Mesenteric fat pad (tissue), 1 donor: ENCODE results near the gene EFCAB11. TPM values are rescaled to one million over a fixed set of nuclear protein-coding genes. Genes with fewer than 3 reads are reported as not detected.
"Not testable (repeated sequence)": the region's sequence is repeated elsewhere in the genome, so short reads cannot be mapped to it uniquely, and the experiment has no call there.

Experiments used
- DNase-seq: peaks from one replicate; pipeline ENCODE4 v3.0.0-alpha.2; 2020; ENCODE audit warnings: low spot score
- total RNA-seq: library from RNA; stranded (reverse); fragmentation: NEBNext Ultra II Directional; extraction: Animal tissue kit (Norgen Biotek cat#: 25700); gene quantifications from one replicate; pipeline ENCODE4 v1.2.1, GENCODE V29; 2021
- donor health status: DM: yes; HTN: yes; CAD: no.

The EFCAB11 gene
- total RNA-seq, 1 donor from 2014 or later: 6.1 TPM

DNA sequence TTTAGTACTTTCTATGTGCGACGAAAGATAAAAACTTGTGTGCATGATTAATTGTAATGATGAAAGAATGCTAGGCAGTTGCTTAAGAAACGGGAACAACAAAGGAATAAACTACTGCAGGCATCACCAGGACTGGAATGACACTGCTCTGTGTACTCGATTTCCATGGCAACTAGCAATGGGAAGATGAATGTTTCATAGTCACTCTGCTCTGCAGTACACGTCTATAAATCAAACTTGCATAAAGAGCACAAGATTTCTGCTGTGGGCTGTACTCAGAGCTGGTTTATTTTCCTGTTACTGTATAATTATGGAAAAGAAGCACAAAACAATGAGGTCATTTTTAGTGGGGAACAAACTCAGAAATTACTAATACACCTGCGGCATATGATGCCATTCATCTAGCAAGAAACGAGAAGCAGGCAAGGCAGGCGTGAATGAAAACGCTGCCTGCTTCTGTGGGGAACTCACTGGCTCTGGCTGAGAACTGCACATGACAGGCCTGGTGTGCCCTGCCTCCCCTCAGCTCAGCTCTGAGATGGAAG is 41.8 kb downstream of the EFCAB11 start:
- DNase-seq: no peak

- no peak for DNase-seq
These were observed 42.3 kb downstream of the EFCAB11 start for GRCh38 chr14:89912221-89912620.

DNA sequence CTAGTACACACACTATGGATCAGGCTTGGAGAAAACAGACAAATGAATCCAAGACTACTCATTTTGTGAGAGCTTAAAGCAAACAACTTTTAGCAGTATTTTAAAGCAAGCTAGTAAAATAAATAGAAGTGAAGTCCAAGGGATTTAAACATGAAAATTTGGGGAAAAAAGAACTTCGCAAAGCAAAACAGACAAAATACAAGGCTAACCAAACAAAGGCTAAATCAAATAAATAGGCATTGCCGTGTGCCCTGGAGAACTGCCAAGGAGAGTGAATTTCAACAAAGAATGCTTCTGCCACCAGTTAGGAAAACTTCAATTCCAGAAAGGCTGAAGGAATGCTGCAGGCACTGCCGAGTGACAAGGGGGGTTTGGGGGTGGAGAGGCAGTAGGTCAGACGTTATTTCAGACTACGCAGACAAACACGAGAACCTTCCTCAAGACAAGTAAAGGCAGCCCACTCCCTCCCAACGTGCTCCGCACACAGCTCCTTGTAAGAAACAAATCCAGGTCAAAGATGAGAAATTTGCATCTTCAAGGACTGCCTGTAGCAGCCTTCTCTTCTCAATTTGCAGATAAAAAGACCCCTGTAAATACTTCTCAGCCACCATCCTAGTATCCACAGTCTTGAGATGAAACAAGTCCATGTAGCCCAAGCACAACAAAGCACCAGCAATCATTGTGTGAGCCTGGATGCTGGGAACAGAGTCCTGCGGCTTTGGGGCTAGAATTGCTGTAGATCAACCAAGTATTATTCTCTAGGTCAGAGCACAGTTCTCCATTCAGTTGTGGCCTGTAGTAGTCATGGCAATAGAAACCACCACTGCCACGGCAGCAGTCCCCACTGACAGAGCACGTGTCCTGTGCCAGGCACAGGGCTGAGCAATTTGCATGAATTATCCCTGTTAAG is 43.3 kb downstream of the EFCAB11 start:
- DNase-seq: no peak

DNA sequence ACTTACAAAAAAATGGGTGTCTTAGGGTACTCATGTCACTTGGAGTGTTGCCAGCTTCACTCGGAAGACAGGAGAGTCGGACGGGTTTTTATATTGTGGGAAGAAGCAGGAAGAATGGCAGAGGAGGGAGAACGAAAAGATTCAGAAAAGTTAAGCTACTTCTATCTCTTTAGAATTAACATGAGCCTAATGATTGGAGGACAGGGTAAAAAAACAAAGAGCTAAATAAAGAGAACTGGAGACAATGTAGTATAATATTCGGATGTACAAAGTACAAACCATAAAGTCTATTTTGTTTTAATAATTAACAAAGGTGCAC is 43.9 kb downstream of the EFCAB11 start:
- no peak for DNase-seq

DNA sequence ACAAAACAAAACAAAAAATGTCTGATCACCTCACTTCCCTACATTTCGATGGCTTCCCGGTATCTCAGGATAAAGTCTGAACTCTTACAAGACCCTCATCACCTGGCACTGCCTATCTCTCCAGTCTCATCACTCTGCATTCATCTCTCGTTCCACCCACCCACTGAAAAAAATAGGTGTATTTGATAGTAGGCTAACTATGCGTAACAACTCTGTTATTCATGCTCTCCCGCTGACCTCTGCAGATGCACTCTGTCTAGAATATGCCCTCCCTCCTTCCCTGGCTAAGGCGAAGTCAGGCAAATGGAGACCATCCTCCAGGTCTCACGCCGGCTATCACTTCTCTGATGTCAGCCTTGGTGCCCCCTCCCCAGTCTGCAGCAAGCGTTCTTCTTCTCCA is 44.9 kb downstream of the EFCAB11 start:
- DNase-seq: no peak

DNA sequence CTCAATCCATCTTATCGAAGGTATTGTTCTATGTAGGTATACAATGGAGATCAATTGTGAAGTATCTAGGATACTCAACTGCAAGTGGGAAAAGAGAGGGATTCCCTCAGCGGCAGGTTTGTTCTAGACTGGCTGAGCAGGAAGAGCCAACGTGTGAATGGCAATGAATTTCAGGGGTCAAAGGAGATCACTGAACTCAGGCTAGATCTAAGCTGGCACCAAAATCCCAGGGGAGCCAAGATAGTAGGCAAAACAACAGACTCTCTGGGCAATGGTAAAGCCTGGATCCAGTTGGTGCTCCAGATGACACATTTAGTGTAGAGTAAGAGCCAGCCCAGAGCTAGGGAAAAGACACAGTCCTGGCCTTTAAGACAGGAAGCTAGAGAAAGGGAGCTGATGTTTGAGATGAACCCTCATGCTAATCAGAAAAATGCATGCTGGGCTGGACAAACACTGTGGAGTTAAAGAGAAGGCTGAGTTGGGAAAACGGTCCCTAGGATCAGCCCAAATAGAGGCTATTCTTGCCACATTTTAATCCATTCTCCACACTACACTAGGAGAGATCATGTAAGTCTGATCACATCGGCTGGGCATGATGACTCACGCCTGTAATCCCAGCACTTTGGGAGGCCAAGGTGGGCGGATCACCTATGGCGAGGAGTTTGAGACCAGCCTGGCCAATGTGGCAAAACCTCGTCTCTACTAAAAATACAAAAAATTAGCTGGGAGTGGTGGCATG is 45.6 kb downstream of the EFCAB11 start:
- no peak for DNase-seq

GRCh38 chr14:89907655-89908054 is 46.9 kb downstream of the EFCAB11 start:
- no peak for DNase-seq

DNA sequence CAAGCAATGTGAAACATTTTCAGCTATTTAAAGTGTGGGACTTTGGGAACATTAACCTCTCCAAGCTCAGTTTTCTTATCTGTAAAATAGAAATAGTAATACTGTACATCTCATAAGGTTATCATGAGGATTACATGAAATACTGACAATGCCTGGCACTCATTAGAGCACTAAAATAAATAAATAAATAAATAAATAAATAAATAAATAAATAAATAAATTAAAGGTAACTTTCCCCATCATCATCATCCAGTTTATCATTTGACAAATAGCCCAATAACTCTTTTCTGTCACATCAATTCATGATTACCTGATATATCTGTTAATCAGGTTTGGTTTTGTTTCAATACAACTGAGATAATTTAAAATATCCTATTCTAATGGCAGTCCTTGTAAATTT is 48.5 kb downstream of the EFCAB11 start:
- DNase-seq: no peak

DNA sequence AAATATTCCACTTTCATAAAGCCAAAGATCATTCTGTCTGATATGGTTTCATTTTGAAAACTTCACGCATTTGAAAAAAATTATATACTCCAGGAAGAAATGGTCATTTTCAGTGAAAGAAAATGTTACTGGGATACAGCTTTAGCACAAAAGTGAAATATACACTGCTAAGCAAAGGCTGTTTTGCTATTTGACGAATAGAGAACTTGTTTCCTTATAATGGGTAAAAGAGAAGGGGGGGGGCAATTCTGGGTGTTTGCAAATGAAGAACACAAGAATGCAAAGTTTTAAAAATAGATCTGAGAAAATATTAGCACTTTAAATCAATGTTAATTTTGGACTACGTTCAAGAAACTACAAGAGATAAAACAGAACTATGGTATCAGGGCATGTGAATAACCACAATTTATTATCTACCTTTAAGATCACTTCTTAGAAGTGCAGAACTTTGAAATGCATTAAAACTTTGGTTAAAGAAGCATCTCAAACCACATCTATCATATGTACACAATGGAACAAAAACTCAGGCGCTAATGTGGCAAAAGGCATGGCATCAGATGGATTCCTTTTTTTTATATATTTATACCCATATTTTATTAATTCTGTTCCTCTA is 51.1 kb downstream of the EFCAB11 start:
- DNase-seq: no peak

DNA sequence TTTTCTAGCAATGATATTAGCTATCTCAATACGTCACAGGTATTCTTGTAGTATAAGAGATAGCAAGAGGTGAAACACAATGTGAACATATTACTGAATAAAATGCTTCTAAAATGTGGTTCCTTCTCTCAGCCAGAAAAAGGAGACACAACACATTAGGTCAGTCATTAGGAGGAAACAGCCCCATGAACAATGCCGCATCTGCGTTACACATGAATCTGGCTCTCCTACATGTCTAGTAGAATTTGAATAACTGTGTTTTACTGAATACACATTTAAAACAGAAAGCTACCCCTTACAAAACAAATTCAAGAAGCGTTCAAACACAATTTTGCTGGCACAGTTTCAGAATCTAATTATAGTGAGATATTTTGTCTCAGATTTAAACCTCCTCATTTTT is 51.6 kb downstream of the EFCAB11 start:
- DNase-seq: no peak

DNA sequence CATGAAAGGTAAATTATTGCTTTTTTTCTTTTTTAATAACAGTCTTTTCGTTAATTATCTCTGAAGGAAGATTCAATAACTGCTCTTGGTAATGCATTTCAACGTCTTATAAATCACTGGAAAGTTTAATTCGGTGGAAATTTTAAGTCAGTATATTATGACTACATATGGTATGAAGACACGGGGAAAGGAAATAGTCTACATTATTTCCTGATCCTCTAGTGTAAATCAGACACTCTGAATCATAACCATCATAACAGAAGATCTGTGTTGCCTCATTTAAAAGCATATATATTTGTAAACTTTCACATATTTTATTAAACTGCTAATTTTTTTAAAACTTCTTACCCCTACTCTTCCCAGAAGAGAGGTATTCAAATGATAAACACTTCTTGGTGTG is 53.7 kb downstream of the EFCAB11 start:
- no peak for DNase-seq

DNA sequence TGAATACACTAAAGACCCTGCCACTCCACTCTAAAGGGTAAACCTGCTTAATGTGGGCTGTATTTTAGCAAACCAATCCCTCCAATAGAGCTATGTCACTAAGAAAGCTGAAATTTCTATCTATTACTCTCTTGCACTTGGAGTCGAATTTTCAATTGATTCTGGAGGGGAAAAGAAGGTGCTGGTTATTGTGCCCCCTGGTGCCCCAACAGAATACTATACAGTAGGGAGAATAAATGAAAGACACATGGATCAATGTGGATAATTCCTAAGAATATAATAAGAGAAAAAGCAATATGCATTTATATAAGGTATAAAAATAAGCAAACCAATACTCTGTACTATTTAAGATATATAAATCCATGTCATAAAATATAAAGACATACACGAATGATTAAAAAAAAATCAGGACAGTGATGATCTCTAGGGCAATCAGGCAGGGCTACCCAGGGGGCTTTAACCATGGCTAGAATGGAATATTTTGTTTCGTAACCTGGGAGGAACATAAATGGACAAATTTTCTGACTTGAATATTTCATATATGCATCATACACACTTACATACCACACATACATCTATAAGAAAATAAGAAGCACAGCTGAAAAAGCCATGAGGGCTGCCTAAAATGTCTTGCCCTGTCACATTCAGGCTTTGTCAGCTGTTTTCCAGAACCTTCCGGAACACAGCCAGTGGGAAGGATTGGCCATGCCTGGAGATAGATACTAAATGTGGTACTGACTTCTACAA is 54.4 kb downstream of the EFCAB11 start:
- no peak for DNase-seq

GRCh38 chr14:89899291-89899690 is 55.2 kb downstream of the EFCAB11 start:
- DNase-seq: no peak

GRCh38 chr14:89893388-89893787 is 61.1 kb downstream of the EFCAB11 start:
- not testable (repeated sequence) for DNase-seq

DNA sequence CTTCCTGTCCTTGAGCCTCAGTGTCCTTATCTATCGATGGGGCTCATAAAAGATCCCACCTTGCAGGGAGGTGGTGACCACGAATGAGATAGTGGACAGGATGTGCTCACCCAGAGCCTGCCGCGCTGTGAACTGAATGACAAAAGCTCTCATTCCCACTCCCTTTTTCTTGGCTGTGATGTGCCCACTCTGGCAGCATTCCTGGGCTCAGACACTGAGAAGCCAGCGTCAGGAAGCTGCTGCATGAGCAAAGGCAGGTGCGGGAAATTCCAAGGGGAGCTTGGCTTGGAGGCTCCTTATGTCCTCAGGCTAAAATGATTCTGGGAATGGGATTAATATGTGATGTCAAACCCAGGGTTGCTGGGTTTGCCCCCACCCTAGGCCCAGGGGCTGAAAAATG is 61.6 kb downstream of the EFCAB11 start:
- DNase-seq: no peak

DNA sequence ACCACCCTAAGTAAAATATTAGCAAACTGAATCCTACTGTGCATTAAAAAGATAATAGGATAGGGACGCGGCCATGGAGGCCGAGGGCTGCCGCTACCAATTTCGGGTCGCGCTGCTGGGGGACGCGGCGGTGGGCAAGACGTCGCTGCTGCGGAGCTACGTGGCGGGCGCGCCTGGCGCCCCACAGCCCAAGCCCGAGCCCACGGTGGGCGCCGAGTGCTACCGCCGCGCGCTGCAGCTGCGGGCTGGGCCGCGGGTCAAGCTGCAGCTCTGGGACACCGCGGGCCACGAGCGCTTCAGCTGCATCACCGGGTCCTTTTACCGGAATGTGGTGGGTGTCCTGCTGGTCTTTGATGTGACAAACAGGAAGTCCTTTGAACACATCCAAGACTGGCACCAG is 62.8 kb downstream of the EFCAB11 start:
- DNase-seq: not testable (repeated sequence)

GRCh38 chr14:89891055-89891454 is 63.5 kb downstream of the EFCAB11 start:
- no peak for DNase-seq

DNA sequence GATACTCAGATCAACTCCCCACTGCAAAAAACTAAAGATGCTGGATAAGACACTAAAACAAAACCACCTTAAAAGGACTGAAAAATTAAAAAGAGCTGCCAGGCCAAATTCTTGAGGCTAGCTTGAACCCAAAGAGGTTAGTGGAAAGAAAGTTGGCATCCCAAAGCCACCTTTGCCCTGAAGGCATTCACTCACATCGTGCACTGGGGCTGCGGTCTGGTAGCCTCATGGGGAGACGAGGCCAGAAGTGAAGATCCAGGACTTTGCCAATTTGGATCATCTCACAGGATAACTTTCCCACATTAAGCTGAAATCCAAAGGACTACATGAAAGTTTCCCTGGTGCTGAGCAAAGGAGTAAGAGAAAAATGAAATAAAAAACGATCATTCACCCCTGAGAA is 63.9 kb downstream of the EFCAB11 start:
- no peak for DNase-seq

DNA sequence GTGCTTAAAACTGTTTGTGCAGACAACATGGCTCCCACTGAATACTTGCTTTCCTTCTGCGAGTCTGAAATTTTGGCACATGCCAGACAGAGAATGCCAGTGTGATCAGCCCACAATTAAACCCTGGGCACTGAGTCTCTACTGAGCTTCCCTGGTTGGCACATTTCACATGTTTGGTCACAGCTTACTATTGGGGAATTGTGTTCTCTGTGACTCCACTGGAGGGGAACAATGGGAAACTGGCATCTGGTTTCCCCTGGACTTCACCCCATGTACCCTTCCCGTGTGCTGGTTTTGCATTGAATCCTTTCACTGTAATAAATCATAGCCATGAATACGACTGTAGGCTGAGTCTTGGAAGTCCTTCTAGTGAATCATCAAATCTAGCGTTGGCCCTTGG is 64.9 kb downstream of the EFCAB11 start:
- DNase-seq: no peak

DNA sequence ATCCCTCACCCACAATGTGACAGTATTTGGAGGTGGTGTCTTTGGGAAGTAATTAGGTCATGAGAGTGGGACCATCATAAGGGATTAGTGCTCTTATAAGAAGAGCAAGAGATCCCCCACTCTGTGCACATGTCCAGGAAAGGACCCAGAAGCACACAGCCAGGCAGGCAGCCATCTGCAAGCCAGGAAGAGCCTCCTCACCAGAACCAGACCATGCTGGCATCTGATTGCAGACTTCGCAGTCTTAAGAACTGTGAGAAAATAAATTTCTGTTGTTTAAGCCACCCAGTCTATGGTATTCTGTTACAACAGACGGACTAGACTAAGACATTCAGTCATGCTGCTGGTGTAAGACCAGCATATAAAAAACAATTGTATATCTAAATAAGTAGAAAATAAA is 69.8 kb downstream of the EFCAB11 start:
- no peak for DNase-seq

DNA sequence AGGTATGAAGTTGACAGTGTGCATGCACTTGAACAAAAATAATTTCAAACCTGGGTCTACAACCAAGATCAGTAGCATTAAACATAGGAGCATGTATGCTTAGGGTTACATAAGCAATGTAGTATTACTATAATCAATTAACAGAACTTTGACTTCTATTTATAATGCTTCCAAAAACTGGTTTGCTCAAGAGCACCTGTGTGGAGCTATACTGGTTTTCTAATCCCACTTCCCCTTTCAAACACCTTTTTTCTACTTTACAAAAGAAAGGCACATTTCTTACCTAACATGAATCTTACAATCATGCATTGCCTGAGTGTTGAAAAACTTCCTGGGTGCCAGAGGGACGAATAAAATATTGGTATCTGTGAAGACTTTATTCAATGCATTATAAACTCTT is 72.7 kb downstream of the EFCAB11 start:
- no peak for DNase-seq
